Measurements from ENCODE around the gene CCDC146.

The CCDC146 gene

DNA sequence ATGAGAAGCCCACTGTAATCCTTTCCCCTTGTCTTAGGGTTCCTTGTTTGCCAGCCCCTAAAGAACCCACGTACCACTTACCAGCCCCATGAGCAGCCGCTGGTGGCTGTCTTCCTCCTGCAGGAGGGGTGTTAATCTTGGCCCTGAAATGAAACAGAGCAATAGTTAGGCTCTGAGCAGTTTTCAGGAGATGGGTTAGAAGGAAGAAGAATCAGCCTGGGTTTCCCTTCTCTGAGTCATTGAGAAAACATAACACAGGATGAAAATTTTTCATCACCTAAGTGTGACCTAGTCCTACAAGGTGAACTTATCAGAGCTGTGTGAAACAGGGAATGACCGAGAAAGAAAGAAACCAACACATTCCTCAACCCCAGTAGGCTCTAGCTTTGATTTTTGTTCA is 203.7 kb downstream of the CCDC146 start:
- TF ChIP-seq, protein P1, sequence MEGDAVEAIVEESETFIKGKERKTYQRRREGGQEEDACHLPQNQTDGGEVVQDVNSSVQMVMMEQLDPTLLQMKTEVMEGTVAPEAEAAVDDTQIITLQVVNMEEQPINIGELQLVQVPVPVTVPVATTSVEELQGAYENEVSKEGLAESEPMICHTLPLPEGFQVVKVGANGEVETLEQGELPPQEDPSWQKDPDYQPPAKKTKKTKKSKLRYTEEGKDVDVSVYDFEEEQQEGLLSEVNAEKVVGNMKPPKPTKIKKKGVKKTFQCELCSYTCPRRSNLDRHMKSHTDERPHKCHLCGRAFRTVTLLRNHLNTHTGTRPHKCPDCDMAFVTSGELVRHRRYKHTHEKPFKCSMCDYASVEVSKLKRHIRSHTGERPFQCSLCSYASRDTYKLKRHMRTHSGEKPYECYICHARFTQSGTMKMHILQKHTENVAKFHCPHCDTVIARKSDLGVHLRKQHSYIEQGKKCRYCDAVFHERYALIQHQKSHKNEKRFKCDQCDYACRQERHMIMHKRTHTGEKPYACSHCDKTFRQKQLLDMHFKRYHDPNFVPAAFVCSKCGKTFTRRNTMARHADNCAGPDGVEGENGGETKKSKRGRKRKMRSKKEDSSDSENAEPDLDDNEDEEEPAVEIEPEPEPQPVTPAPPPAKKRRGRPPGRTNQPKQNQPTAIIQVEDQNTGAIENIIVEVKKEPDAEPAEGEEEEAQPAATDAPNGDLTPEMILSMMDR (conservative IDR thresholded peaks at IDR 0.05; ENCODE audit: low read depth, low read length): no peak
- no peak overlapping the region for H3K4me3 ChIP-seq (ENCODE audit: low read length)
- DNase-seq (ENCODE audit: low read depth): no peak

DNA sequence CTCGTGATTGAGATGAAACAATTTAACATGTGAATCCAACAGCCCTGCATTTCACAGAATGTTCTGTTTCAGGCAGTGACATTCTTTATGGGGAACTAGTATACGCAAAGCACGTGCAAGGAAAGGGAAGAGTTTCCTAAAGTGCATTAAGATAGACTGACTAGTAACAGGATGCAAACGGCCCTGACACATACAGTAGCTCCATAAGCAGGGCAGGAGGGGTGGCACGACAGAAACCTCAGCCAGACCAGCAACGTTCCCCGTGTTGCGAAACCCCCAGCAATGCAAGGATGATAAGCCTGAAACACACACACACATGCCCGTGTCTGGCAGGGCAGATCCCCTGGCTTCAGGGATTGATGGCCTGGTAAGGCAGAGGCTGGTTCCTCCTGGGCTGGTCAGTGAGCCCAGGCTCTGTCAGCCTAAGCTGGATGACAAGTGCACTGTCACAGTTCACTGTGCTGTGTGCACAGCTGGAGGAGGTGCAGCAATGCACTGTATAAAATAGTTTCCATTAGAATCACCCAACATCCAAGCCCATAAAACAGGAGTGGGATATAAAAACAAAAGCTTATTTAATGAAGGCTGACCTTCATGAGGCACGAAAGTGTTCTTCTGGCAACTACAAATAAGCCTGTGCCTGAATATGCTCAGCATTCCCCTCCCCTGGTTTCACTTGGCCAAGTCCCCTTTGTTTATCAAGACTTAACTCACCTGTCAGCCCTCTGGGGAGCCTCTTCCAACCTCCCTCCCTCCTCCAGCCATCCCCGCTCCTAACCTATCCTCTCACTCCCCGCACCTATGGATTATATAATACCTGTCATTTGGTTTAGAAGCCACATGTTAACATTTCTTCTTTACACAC is 204.9 kb downstream of the CCDC146 start:
- TF ChIP-seq, protein P1 (conservative IDR thresholded peaks at IDR 0.05; ENCODE audit: low read depth, low read length): no peak
- no peak for DNase-seq (ENCODE audit: low read depth)
- no peak overlapping the region for H3K4me3 ChIP-seq (ENCODE audit: low read length)

DNA sequence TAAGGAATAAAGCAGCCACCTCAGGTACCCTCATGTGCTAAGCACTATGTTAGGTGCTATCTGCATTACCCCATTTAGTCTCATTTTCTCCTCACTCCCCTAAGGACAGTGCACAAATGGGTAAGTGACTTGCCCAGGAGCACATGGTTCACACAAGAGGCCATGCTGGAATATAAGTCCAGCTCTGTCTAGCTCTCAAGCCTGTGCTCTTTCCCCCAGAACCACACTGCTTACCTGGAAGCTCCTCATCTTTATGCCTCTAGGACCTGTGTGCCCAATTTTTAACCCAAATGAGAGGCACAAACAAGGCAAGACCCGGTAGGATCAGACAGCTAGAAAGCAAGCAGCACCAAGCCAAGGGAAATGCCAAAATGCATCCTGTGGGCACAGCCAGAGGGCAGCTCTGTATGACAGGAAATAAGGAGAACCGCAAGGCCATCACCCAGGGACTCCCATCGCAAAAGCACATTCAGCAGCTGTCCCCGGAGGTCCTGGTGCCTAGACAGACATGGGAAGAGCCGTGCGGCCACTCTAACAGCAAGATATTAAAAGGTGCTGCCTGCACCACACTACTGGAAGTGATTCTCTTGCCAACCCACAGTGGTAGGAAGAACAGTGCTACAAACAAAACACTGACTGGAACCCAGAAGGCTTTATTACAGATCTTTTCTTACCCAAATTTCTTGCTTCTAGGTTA is 205.7 kb downstream of the CCDC146 start:
- TF ChIP-seq, protein P1 (conservative IDR thresholded peaks at IDR 0.05; ENCODE audit: low read depth, low read length): no peak
- no peak overlapping the region for H3K4me3 ChIP-seq (ENCODE audit: low read length)
- no peak for DNase-seq (ENCODE audit: low read depth)

DNA sequence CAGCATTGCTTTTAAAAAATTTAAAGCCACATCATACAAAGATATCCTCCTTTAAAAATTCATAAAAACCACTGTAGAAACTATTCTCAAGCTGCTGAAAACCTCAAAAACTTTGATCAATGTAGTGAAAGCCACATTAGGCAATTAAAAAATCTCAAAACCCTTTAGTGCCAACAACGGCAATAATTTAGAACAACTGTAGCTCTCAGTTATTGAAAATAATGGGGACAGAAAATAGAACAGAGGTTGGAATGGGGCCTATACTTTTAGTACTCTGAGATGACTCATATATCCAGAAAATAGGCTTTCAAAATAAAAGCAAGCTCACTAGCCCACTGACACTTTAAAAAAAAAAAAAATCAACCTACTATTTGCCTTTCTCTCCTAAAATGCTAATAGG is 206.3 kb downstream of the CCDC146 start:
- no peak overlapping the region for H3K4me3 ChIP-seq (ENCODE audit: low read length)
- no peak for DNase-seq (ENCODE audit: low read depth)
- TF ChIP-seq, protein P1 (conservative IDR thresholded peaks at IDR 0.05; ENCODE audit: low read depth, low read length): no peak

DNA sequence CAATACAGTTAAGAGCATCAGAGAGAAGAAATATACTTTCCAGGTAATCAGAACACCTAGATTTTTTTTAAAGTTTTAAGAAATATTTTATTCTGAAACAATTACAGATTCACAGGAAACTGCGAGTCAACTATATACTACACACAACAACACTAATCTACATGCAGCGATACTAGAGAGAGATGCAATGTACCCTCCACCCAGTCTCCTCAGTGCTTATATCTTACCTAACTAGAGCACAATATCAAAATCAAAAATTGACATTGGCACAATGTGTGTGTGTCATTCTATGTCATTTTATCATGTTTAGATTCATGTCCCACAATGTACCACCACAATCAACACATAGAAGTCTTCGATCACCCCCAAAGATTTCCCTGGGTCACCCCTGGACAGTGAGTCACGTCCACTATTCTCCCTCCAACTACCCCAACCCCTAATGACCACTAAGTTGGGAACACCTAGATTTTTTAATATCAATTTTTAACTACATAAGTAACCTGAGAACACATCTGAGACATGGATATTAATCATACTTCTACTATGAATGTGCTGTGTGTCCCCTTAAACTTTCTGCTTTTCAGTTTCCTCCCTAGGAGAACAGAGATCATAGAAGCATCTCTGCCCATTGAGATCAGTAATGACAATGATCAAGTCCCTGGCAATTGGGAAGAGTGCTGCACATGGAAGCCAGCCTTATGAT is 207.2 kb downstream of the CCDC146 start:
- H3K4me3 ChIP-seq (ENCODE audit: low read length): no peak overlapping the region
- TF ChIP-seq, protein P1 (conservative IDR thresholded peaks at IDR 0.05; ENCODE audit: low read depth, low read length): no peak
- DNase-seq (ENCODE audit: low read depth): no peak

DNA sequence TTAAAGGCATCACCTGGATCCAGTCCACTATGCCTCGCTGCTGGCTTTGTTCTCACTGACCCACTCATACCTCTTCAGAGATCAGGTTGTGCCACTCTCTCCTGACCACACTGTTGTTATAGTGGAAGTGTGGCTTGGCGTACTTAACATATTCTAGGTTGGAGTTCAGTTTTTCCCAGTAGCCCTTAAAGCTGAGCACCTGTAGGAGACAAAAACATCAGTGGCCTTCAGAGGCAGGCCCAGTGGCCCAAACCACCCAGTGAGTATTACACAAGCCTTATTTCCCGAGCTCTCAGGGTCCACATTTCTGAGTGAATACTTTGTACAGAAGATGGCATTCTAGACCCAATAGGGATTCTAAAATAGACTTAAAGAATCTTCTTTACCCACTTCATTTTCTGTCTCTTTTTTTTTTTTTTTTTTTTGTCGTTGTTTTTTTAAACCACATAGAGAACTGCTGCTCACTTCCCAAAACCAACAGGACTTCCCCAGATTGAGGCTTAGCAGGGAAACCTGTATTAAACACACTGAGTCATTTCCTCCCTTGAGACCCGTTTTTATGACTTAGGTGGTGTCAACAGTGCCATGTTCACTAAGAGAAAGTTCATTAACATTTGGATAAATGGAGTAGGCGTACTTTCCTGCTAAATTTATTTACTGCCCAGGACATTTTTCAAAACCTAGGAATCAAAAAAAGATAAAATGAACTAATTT is 207.9 kb downstream of the CCDC146 start:
- DNase-seq (ENCODE audit: low read depth): no peak
- no peak overlapping the region for H3K4me3 ChIP-seq (ENCODE audit: low read length)
- TF ChIP-seq, protein P1 (conservative IDR thresholded peaks at IDR 0.05; ENCODE audit: low read depth, low read length): no peak
